Liver (tissue), 9 donors: Measurements from ENCODE around the gene PKP3. TPM values are rescaled to one million over a fixed set of nuclear protein-coding genes. Genes with fewer than 3 reads are reported as not detected.

Experiments used
- DNase-seq: peaks from one replicate; pipeline ENCODE4 v3.0.0-alpha.2; 2017; ENCODE audit warnings: low spot score
- H3K27ac ChIP-seq, 2 donors: one replicate each; pipeline ENCODE4 v1.7.0; 2013; ENCODE audit warnings: inconsistent platforms in 2 of 2, low read length in 2 of 2, control low read depth in 1 of 2, low read depth in 1 of 2, mild to moderate bottlenecking in 1 of 2
- H3K27me3 ChIP-seq, 4 donors: one replicate each; pipeline versions ENCODE4 v1.6.1 to v1.7.0; 2013; ENCODE audit warnings: low read length in 3 of 4, inconsistent platforms in 1 of 4, mild to moderate bottlenecking in 1 of 4, moderate library complexity in 1 of 4; ENCODE audit not compliant: control insufficient read depth in 4 of 4, insufficient read depth in 4 of 4
- H3K36me3 ChIP-seq, 4 donors: one replicate each; pipeline versions ENCODE4 v1.6.1 to v1.7.0; 2013; ENCODE audit warnings: low read length in 3 of 4, mild to moderate bottlenecking in 3 of 4, low read depth in 1 of 4, moderate library complexity in 1 of 4; ENCODE audit not compliant: control insufficient read depth in 4 of 4, insufficient read depth in 3 of 4
- H3K4me1 ChIP-seq, 4 donors: one replicate each; pipeline versions ENCODE4 v1.6.1 to v1.7.0; 2013; ENCODE audit warnings: low read length in 3 of 4, mild to moderate bottlenecking in 3 of 4, moderate library complexity in 1 of 4; ENCODE audit not compliant: control insufficient read depth in 4 of 4, insufficient read depth in 4 of 4
- H3K4me3 ChIP-seq, 3 donors: one replicate each; pipeline versions ENCODE4 v1.6.1 to v1.7.0; 2013; ENCODE audit warnings: low read length in 3 of 3, control low read depth in 1 of 3, low read depth in 1 of 3, mild to moderate bottlenecking in 1 of 3
- H3K9ac ChIP-seq, 2 donors: one replicate each; pipeline ENCODE4 v1.7.0; 2013; ENCODE audit warnings: low read length in 2 of 2, mild to moderate bottlenecking in 2 of 2, moderate library complexity in 2 of 2, control low read depth in 1 of 2, low read depth in 1 of 2
- H3K9me3 ChIP-seq, 4 donors: one replicate each; pipeline versions ENCODE4 v1.6.1 to v1.7.0; 2013; ENCODE audit warnings: low read length in 3 of 4; ENCODE audit not compliant: control insufficient read depth in 4 of 4
- ATF3 ChIP-seq: IDR thresholded peaks from 2 replicates; pipeline ENCODE4 v1.6.1; 2016; ENCODE audit warnings: antibody characterized with exemption
- EGR1 ChIP-seq, 2 donors: IDR thresholded peaks; 2 replicates each; pipeline ENCODE4 v1.6.1; 2016 to 2018; ENCODE audit warnings: antibody characterized with exemption in 2 of 2, low read depth in 2 of 2
- FOXA1 ChIP-seq: IDR thresholded peaks from 2 replicates; pipeline ENCODE4 v1.6.1; 2016; ENCODE audit warnings: antibody characterized with exemption
- FOXA2 ChIP-seq: IDR thresholded peaks from 2 replicates; pipeline ENCODE4 v1.6.1; 2016; ENCODE audit warnings: antibody characterized with exemption
- GABPA ChIP-seq, 2 donors: IDR thresholded peaks in 1 of 2; conservative IDR thresholded peaks in 1 of 2; 2 replicates each; pipeline ENCODE4 v1.6.1; 2016; ENCODE audit warnings: antibody characterized with exemption in 2 of 2, mild to moderate bottlenecking in 1 of 2, moderate library complexity in 1 of 2
- HNF4A ChIP-seq, 2 donors: conservative IDR thresholded peaks; 2 replicates each; pipeline ENCODE4 v1.6.1; 2016; ENCODE audit warnings: antibody characterized with exemption in 2 of 2, mild to moderate bottlenecking in 2 of 2
- HNF4G ChIP-seq: IDR thresholded peaks from 2 replicates; pipeline ENCODE4 v1.6.1; 2016; ENCODE audit warnings: antibody characterized with exemption
- JUND ChIP-seq, 2 donors: IDR thresholded peaks; 2 replicates each; pipeline ENCODE4 v1.6.1; 2016; ENCODE audit warnings: antibody characterized with exemption in 2 of 2
- MAX ChIP-seq: IDR thresholded peaks from 2 replicates; pipeline ENCODE4 v1.6.1; 2016; ENCODE audit warnings: antibody characterized with exemption
- NR2F2 ChIP-seq: IDR thresholded peaks from 2 replicates; pipeline ENCODE4 v1.6.1; 2016; ENCODE audit warnings: antibody characterized with exemption
- RAD21 ChIP-seq, 2 donors: IDR thresholded peaks; 2 replicates each; pipeline ENCODE4 v1.6.1; 2016; ENCODE audit warnings: antibody characterized with exemption in 2 of 2, mild to moderate bottlenecking in 2 of 2
- REST ChIP-seq: IDR thresholded peaks from 2 replicates; pipeline ENCODE4 v1.6.1; 2016; ENCODE audit warnings: antibody characterized with exemption, mild to moderate bottlenecking
- RXRA ChIP-seq, 2 donors: IDR thresholded peaks; 2 replicates each; pipeline ENCODE4 v1.6.1; 2017 to 2018; ENCODE audit warnings: antibody characterized with exemption in 2 of 2, mild to moderate bottlenecking in 1 of 2
- SP1 ChIP-seq: IDR thresholded peaks from 2 replicates; pipeline ENCODE4 v1.6.1; 2018; ENCODE audit warnings: antibody characterized with exemption, mild to moderate bottlenecking
- TAF1 ChIP-seq: conservative IDR thresholded peaks from 2 replicates; pipeline ENCODE4 v1.6.1; 2016; ENCODE audit warnings: antibody characterized with exemption, mild to moderate bottlenecking
- YY1 ChIP-seq: IDR thresholded peaks from 2 replicates; pipeline ENCODE4 v1.6.1; 2016; ENCODE audit warnings: antibody characterized with exemption, mild to moderate bottlenecking
- ZBTB33 ChIP-seq: IDR thresholded peaks from 2 replicates; pipeline ENCODE4 v1.6.1; 2016; ENCODE audit warnings: antibody characterized with exemption
- whole genome bisulfite sequencing: extraction: QIAGEN DNeasy Blood & Tissue Kit; methylation state at CpG from one replicate; pipeline ENCODE4 v1.1.7; 2013; 5-methylcytosine and 5-hydroxymethylcytosine counted together
- polyA plus RNA-seq, 2 donors: library from polyadenylated mRNA; stranded (reverse) in 1 of 2; unstranded in 1 of 2; fragments of 200-250 nt in 1 of 2; fragments of >200 nt in 1 of 2; fragmentation: Nextera tagmentation in 1 of 2; extraction: Ambion mirVana in 1 of 2; gene quantifications; one replicate each; pipeline versions ENCODE4 v1.2.1 to v1.2.3, GENCODE V29; 2013 to 2015
- total RNA-seq, 2 donors: library from RNA; depleted of rRNA; stranded (reverse); fragments of >200 nt; gene quantifications; one replicate each; pipeline ENCODE4 v1.2.3, GENCODE V29; 2014
- TF ChIP-seq, protein P1 (sequence below): fragments of 150-350 bp; IDR thresholded peaks from 2 replicates; pipeline ENCODE4 v1.5.1; 2017; ENCODE audit warnings: improper control_type of control experiment, low read depth, low read length; ENCODE audit not compliant: missing input control
- donor health status: healthy.
- donor health status: healthy.
- donor health status: healthy.
- donor health status: healthy.
- donor health status: healthy.

Gene PKP3
- total and polyA plus RNA-seq, 4 donors, result 0.08 to 0.37 (median 0.25) TPM; not detected in 1

DNA sequence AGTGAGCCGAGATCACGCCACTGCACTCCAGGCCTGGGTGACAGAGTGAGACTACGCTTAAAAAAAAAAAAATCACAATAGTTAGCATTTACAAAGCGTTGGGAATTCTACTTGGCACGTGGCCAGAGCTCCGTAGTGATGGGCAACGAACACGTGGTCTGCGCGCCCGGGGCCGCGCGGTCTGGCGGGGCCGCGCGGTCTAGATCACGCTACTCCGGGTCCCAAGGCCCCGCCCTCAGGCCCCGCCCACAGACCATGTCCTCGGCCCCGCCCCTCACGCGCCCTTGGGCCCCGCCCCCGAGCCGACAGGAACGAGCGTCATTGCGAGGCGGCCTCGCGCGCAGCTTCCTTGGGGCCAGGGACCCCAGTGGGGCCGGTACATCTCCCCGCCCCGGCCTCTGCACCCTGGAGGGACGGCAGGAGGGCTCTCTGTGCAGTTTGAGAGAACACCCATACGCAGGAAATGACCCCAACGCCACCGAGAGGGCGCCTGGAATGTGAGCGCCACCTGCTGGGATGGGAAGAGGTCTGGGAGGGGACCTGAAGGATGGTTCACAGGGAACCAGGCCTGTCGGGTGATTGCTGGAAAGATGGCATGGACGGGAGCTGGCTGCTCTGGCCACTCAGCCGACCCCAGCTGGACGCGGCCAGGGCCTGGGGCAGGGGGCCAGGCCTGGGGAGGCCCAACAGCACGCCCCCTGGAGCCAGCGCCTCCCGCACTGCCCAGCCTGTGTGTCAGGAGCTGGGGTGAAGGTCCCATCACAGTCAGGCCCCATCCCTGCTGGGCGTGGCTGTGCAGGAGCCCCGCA lies 54.1 kb downstream of the PKP3 start (continued):
- TF ChIP-seq TAF1 (no peak), NR2F2 (peak; percentile 82), RXRA (IDR thresholded peaks at IDR 0.05) (peak; percentile 44 to 67), HNF4G (no peak), FOXA1 (no peak)

DNA sequence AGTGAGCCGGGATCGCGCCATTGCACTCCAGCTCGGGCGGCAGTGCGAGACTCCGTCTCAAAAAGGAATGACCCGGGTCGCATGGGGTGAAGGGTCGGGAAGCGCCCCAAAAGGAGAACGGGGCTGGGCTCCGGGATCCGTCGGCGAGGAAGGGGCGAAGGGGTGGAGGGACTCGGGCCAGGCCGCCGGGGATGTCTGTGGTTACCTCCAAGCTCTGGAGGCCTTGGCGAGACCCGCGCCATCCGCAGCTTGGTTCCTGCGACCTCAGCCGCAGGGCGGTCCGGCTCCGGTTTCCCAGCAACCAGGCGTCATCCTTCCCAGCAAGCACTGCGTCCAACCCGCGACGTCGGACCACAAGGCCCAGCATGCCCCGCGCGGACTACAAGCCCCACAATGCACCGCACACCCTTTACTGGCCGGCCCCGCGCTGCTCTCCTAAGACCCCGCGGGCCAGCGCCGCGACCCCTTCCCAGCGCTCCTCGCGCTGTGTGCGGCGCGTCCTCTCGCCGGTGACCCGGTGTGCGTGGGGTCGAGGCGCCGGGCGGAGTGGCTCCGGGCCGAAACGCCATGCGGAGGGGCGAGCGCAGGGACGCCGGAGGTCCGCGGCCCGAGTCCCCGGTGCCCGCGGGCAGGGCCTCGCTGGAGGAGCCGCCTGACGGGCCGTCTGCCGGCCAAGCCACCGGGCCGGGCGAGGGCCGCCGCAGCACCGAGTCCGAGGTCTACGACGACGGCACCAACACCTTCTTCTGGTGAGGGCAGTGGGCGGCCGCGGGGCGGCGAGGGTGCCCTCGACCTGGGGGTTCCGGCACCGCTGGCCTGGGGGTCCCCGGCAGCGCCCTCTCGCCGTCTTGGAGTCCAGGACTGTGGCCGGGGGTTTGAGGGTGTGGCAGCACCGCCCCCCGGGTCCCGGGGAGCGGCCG lies 56.1 kb downstream of the PKP3 start, which contains the start of gene PTDSS2:
Gene PTDSS2 (plus strand): TSS at position 391 of the 920 bp plus-strand sequence. CDS start 177 bp downstream, at position 568.
- peaks cover 8 to 35% (median 27%) of the 10 kb centered on the region in 4 donors for H3K4me1 ChIP-seq
- H3K9ac ChIP-seq, result peak within 1 kb of the TSS in 1 of 2 donors; percentile 75
- peak; percentile 97 for DNase-seq
- under 1% methylated on average over 108 of the region's 108 CpGs for WGBS
- H3K36me3 ChIP-seq, result peaks cover 3 to 18% (median 5%) of the 10 kb centered on the region in 4 donors
- H3K9me3 ChIP-seq, result no peaks in the 10 kb centered on the region
- peak within 1 kb of the TSS; percentile 58 to 86 for H3K27ac ChIP-seq
- TF ChIP-seq HNF4G (no peak), FOXA2 (no peak), TAF1 (no peak), ZBTB33 (no peak), FOXA1 (no peak), ATF3 (no peak), NR2F2 (peak; percentile 8), SP1 (peak; percentile 33), YY1 (peak; percentile 80), HNF4A (conservative IDR thresholded peaks at IDR 0.05) (no peak), RAD21 (IDR thresholded peaks at IDR 0.05) (peak in 1 of 2 donors; percentile 18), GABPA (IDR thresholded peaks at IDR 0.05 in 1 of 2, conservative IDR thresholded peaks at IDR 0.05 in 1 of 2) (peak in 1 of 2 donors; percentile 75), REST (no peak), EGR1 (IDR thresholded peaks at IDR 0.05; ENCODE audit: low read depth in 2 of 2) (no peak), RXRA (IDR thresholded peaks at IDR 0.05) (peak in 1 of 2 donors; percentile 11), MAX (no peak), JUND (IDR thresholded peaks at IDR 0.05) (no peak)
- TF ChIP-seq, protein P1, sequence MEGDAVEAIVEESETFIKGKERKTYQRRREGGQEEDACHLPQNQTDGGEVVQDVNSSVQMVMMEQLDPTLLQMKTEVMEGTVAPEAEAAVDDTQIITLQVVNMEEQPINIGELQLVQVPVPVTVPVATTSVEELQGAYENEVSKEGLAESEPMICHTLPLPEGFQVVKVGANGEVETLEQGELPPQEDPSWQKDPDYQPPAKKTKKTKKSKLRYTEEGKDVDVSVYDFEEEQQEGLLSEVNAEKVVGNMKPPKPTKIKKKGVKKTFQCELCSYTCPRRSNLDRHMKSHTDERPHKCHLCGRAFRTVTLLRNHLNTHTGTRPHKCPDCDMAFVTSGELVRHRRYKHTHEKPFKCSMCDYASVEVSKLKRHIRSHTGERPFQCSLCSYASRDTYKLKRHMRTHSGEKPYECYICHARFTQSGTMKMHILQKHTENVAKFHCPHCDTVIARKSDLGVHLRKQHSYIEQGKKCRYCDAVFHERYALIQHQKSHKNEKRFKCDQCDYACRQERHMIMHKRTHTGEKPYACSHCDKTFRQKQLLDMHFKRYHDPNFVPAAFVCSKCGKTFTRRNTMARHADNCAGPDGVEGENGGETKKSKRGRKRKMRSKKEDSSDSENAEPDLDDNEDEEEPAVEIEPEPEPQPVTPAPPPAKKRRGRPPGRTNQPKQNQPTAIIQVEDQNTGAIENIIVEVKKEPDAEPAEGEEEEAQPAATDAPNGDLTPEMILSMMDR, result no peak
- no peaks in the 10 kb centered on the region for H3K27me3 ChIP-seq
- H3K4me3 ChIP-seq, result peak within 1 kb of the TSS; percentile 63 to 96 (median 73)
